ENCODE measurements around the gene FBXL7.

DNA sequence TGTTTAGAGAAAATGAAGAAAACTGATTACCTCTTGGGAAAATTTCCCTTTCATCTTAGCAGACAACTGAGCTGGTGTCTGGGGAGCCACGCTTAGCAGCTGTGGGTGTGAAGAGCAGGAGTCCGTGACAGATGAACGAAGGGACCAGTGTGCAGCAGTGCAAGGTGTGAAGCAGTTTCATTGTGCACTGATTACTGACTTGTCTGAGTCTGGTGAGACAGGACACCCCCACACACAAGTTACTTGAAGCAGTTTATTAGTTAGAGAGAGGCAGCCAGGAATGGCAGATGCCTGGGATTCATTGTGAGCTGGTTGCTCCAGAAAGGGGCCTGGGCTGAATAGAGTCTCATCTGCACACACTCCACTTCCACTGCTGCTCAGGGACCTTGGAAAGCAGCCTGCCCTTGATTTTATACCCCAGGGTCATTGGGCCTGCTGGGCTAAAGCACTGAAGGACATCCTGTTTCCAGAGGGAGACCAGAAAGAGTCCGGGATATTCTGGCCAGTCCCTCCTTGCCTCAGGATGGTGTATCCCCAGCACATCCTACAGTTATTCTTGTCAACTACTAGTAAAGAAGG lies 47.4 kb downstream of the FBXL7 start:
- TF ChIP-seq, protein P1, sequence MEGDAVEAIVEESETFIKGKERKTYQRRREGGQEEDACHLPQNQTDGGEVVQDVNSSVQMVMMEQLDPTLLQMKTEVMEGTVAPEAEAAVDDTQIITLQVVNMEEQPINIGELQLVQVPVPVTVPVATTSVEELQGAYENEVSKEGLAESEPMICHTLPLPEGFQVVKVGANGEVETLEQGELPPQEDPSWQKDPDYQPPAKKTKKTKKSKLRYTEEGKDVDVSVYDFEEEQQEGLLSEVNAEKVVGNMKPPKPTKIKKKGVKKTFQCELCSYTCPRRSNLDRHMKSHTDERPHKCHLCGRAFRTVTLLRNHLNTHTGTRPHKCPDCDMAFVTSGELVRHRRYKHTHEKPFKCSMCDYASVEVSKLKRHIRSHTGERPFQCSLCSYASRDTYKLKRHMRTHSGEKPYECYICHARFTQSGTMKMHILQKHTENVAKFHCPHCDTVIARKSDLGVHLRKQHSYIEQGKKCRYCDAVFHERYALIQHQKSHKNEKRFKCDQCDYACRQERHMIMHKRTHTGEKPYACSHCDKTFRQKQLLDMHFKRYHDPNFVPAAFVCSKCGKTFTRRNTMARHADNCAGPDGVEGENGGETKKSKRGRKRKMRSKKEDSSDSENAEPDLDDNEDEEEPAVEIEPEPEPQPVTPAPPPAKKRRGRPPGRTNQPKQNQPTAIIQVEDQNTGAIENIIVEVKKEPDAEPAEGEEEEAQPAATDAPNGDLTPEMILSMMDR (conservative IDR thresholded peaks at IDR 0.05): no peak
- no peak for TF ChIP-seq ZFX (IDR thresholded peaks at IDR 0.05)

Data from C4-2B (cell line).